HG02870 (cell line): ENCODE data around the gene SEPTIN3.

Experiments
- ATAC-seq: cut with Tn5 transposase; IDR thresholded peaks from one replicate; pipeline ENCODE4 v1.9.1; 2021; ENCODE audit warnings: mild to moderate bottlenecking, moderate library complexity; ENCODE audit not compliant: unreplicated experiment

The SEPTIN3 gene

GRCh38 chr22:42007922-42008321 is 38.7 kb downstream of the SEPTIN3 start:
- ATAC-seq, result no peak

DNA sequence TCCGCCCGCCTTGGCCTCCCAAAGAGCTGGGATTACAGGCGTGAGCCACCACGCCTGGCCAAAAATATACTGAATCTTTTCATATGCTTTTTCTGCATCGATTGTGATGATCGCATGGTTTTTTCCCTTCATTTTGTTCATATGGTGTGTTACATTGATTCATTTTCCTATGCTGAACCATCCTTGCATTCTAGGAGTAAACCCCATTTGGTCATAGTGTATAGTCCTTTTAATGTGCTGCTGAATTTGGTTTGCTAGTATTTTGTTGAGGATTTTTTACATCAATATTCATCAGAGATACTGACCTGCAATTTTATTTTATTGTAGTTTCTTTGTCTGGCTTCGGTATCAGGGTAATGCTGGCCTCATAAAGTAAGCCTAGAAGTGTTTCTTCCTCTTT is 41.5 kb downstream of the SEPTIN3 start:
- no peak for ATAC-seq

GRCh38 chr22:42013385-42013784 is 44.1 kb downstream of the SEPTIN3 start:
- ATAC-seq, result no peak

GRCh38 chr22:42016111-42016510 is 46.9 kb downstream of the SEPTIN3 start:
- ATAC-seq, result no peak

GRCh38 chr22:42018224-42018623 is 49.0 kb downstream of the SEPTIN3 start:
- ATAC-seq, result no peak
